ENCODE data around the gene CABLES2.

- TF ChIP-seq CTCF (conservative IDR thresholded peaks at IDR 0.05; ENCODE audit: low read length) (no peak), EZH2phosphoT487 (IDR thresholded peaks at IDR 0.05; ENCODE audit: borderline replicate concordance) (no peak)
These were observed 48.0 kb upstream of the CABLES2 start for GRCh38 chr20:62454904-62455636.
